GM13976 (cell line): Measurements from ENCODE around the gene CACNA2D3.

Experiments
- DNase-seq: peaks from one replicate; pipeline ENCODE4 v3.0.0; 2012; ENCODE audit warnings: low spot score
- CTCF ChIP-seq: IDR thresholded peaks from 2 replicates; pipeline ENCODE4 v1.5.1; 2012; ENCODE audit warnings: borderline replicate concordance, mild to moderate bottlenecking; ENCODE audit not compliant: insufficient read depth; ENCODE audit errors: extremely low read depth, missing control alignments, control extremely low read depth
- in situ Hi-C: fragments of 300-500 bp; cut with MboI; formaldehyde crosslinking; loops from one replicate; pipeline ENCODE4 v1.12.0; 2022; ENCODE audit warnings: low sequenced_read_pairs, mixed read lengths, inconsistent platforms; ENCODE audit not compliant: unreplicated experiment

Gene CACNA2D3

DNA sequence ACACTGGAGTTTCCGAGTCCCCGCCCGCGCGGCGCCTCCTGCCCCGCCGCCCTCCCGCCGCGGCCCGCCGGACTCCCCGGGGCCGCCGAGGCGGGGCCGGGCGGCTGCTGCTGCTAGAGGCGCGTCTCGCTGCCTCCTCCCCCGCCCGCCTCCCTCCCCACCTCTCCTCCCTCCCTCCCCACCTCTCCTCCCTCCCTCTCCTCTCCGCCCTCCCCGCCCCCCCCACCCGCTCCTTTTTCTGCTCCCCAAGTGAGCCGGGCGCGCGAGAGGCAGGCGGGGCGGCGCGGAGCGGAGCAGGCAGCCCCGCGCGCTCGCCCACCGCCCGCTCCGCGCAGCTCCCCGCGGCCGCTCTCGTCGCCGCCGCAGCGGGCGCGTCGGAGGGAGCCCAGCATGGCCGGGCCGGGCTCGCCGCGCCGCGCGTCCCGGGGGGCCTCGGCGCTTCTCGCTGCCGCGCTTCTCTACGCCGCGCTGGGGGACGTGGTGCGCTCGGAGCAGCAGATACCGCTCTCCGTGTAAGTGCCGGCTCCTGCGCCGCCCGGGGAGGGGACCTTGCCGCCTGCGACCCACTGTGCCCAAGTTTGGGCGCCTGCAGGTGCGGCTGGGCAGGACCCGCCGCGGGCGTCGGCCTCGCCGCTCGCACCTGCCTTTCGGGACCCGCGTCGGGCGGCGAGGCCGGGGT lies at the start of gene CACNA2D3:
CACNA2D3 (plus strand) TSS at position 229 of the 679 bp plus-strand sequence.
- DNase-seq, result peak; percentile 56
- TF ChIP-seq CTCF, result no peak
- in situ Hi-C loops, result no loop called here

DNA sequence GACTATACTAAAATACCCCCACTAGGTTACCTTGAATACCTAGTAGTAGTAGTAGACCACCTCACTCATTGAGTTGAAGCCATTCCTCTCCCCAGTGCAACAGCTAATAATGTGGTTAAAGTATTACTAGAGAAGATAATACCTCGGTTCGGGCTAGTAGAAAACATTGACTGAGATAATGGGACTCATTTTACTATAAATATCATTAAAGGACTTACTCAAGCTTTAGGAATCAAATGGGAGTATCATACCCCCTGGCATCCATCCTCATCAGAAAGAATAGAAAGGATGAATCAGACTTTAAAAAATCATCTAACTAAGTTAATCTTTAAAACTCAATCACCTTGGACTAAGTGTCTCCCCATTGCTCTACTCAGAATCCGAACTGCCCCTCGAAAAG lies 49.0 kb upstream of the CACNA2D3 start:
- no peak for DNase-seq
- in situ Hi-C loops, result no loop called here
- TF ChIP-seq CTCF, result no peak

GRCh38 chr3:54079314-54079713 lies 43.0 kb upstream of the CACNA2D3 start:
- no peak for TF ChIP-seq CTCF
- no peak for DNase-seq
- in situ Hi-C loops, result no loop called here

GRCh38 chr3:54079730-54080325 lies 42.5 kb upstream of the CACNA2D3 start:
- no peak for DNase-seq
- in situ Hi-C loops, result no loop called here
- no peak for TF ChIP-seq CTCF

GRCh38 chr3:54083921-54084320 lies 38.4 kb upstream of the CACNA2D3 start:
- TF ChIP-seq CTCF, result no peak
- in situ Hi-C loops, result no loop called here
- no peak for DNase-seq

DNA sequence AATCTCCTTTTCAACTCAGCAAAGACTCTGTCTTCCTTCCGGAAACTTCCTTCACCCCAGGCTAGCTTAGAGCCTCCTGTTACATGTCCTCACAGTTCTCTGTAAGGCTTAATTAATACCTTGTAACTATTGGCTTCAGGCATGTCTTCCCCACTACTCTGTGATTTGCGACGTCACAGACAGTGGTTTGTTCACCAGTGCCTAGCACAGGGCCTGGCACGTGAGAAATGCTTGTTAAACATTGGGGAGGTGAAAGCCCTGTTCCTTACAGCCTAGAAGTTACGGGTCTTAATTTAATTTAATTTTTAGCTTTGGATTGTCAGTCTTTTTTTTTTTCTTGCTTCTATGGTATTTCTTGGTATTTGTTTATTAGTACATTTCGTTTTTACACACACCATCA lies 36.4 kb upstream of the CACNA2D3 start:
- TF ChIP-seq CTCF, result no peak
- no peak for DNase-seq
- in situ Hi-C loops, result no loop called here
